ENCODE measurements around the gene UCK1. TPM values are rescaled to one million over a fixed set of nuclear protein-coding genes. Genes with fewer than 3 reads are reported as not detected.

Gene UCK1
- total and polyA plus RNA-seq, 2 experiments from 2014 or later: 48.8 to 57.1 TPM

- H3K4me3 ChIP-seq: no peak overlapping the region
- TF ChIP-seq, protein P1, sequence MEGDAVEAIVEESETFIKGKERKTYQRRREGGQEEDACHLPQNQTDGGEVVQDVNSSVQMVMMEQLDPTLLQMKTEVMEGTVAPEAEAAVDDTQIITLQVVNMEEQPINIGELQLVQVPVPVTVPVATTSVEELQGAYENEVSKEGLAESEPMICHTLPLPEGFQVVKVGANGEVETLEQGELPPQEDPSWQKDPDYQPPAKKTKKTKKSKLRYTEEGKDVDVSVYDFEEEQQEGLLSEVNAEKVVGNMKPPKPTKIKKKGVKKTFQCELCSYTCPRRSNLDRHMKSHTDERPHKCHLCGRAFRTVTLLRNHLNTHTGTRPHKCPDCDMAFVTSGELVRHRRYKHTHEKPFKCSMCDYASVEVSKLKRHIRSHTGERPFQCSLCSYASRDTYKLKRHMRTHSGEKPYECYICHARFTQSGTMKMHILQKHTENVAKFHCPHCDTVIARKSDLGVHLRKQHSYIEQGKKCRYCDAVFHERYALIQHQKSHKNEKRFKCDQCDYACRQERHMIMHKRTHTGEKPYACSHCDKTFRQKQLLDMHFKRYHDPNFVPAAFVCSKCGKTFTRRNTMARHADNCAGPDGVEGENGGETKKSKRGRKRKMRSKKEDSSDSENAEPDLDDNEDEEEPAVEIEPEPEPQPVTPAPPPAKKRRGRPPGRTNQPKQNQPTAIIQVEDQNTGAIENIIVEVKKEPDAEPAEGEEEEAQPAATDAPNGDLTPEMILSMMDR (IDR thresholded peaks at IDR 0.05; ENCODE audit: low read depth, low read length): no peak
- no peak for DNase-seq (ENCODE audit: low read depth in 1 of 2, low spot score in 1 of 2)
- peaks cover 96% of the 10 kb centered on the region for H3K36me3 ChIP-seq
- no peak overlapping the region for H3K27ac ChIP-seq
- H3K27me3 ChIP-seq: no peaks in the 10 kb centered on the region
- H3K9me3 ChIP-seq (ENCODE audit: low read depth): no peaks in the 10 kb centered on the region
- no peaks in the 10 kb centered on the region for H3K4me1 ChIP-seq (ENCODE audit: low read depth)
Observed at GRCh38 chr9:131482343-131483006, 48.6 kb downstream of the UCK1 start.

GRCh38 chr9:131481441-131482342 lies 49.4 kb downstream of the UCK1 start:
- no peaks in the 10 kb centered on the region for H3K4me1 ChIP-seq (ENCODE audit: low read depth)
- DNase-seq (ENCODE audit: low read depth in 1 of 2, low spot score in 1 of 2): no peak
- H3K36me3 ChIP-seq: peaks cover 96% of the 10 kb centered on the region
- TF ChIP-seq, protein P1 (IDR thresholded peaks at IDR 0.05; ENCODE audit: low read depth, low read length): no peak
- no peaks in the 10 kb centered on the region for H3K27me3 ChIP-seq
- H3K4me3 ChIP-seq: no peak overlapping the region
- no peak overlapping the region for H3K27ac ChIP-seq
- H3K9me3 ChIP-seq (ENCODE audit: low read depth): no peaks in the 10 kb centered on the region

GRCh38 chr9:131480258-131480657 lies 50.8 kb downstream of the UCK1 start:
- TF ChIP-seq, protein P1 (IDR thresholded peaks at IDR 0.05; ENCODE audit: low read depth, low read length): no peak
- Histone ChIP-seq H3K4me1 (ENCODE audit: low read depth) (no peaks in the 10 kb centered on the region), H3K27ac (no peak overlapping the region), H3K27me3 (no peaks in the 10 kb centered on the region), H3K4me3 (no peak overlapping the region), H3K9me3 (ENCODE audit: low read depth) (no peaks in the 10 kb centered on the region), H3K36me3 (peaks cover 96% of the 10 kb centered on the region)
- no peak for DNase-seq (ENCODE audit: low read depth in 1 of 2, low spot score in 1 of 2)

GRCh38 chr9:131478911-131479310 lies 52.2 kb downstream of the UCK1 start:
- Histone ChIP-seq H3K9me3 (ENCODE audit: low read depth) (no peaks in the 10 kb centered on the region), H3K4me1 (ENCODE audit: low read depth) (no peaks in the 10 kb centered on the region), H3K36me3 (peaks cover 93% of the 10 kb centered on the region), H3K4me3 (no peak overlapping the region), H3K27me3 (no peaks in the 10 kb centered on the region), H3K27ac (no peak overlapping the region)
- DNase-seq (ENCODE audit: low read depth in 1 of 2, low spot score in 1 of 2): no peak
- TF ChIP-seq, protein P1 (IDR thresholded peaks at IDR 0.05; ENCODE audit: low read depth, low read length): no peak

GRCh38 chr9:131478421-131478868 lies 52.6 kb downstream of the UCK1 start:
- no peak overlapping the region for H3K4me3 ChIP-seq
- H3K4me1 ChIP-seq (ENCODE audit: low read depth): no peaks in the 10 kb centered on the region
- peak; percentile 40 to 70 for DNase-seq (ENCODE audit: low read depth in 1 of 2, low spot score in 1 of 2)
- H3K36me3 ChIP-seq: peaks cover 93% of the 10 kb centered on the region
- peak overlapping the region; percentile 60 for H3K27ac ChIP-seq
- H3K9me3 ChIP-seq (ENCODE audit: low read depth): no peaks in the 10 kb centered on the region
- TF ChIP-seq, protein P1 (IDR thresholded peaks at IDR 0.05; ENCODE audit: low read depth, low read length): peak; percentile 49
- H3K27me3 ChIP-seq: no peaks in the 10 kb centered on the region
